CD4-positive, alpha-beta T cell treated with Interferon gamma for 1 hour (primary cell): ENCODE measurements around the gene PDSS2.
"Not testable (repeated sequence)": the region's sequence is repeated elsewhere in the genome, so short reads cannot be mapped to it uniquely, and the experiment has no call there.

Experiments used
- DNase-seq: peaks from one replicate; pipeline ENCODE4 v3.0.0-alpha.2; 2020

PDSS2 gene

DNA sequence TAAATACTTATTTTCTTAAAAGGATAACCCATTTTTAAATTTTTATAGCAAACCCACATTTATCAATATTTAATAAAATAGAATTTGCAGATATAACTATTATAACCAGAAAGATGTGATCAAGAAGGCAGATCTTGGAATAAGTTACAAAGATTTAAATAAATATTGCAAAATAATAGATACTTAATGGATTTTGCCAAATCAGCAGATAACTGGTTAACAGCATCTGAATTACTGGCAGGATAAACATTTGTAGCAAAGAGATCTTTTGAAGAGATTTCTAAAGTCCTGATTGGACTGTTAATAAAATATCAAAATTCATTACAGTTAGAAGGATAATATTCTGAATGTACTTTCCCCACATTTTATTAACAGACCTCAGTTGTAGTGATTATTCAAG is 144.2 kb downstream of the PDSS2 start:
- DNase-seq, result no peak

DNA sequence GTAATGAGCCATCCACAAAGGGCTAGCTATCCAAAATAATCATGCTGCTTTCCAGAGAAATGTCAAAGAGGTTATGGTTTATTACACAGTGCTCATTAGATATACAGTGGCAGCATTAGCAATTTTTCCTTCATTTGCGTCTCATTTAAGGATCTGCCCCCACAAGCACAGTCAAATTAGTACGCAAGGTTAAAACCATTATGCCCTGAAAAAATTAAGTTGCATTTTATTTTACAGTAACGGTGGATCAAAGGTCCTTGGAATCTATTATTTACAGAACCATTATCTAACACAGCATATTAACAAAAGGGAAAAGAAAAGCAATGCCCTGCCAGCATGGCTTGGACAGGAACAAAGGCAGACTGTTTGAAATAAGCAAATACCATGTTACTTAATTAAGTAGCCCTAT is 144.8 kb downstream of the PDSS2 start:
- DNase-seq, result no peak

DNA sequence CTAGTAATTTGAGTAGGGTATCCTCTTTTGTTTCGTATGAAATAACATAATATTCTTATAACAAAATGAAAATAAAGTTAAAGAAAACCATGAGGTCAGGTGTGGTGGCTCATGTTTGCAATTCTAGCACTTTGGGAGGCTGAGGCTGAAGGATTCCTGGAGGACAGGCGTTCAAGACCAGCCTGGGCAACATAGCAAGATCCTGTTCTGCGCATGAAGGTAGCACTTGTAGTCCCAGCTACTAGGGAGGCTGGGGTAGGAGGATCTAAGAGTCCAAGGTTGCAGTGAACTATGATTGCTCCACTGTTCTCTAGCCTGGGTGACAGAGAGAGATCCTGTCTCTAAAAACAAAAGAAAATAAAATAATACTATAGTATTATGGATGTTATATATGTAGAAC is 145.6 kb downstream of the PDSS2 start:
- DNase-seq, result no peak

DNA sequence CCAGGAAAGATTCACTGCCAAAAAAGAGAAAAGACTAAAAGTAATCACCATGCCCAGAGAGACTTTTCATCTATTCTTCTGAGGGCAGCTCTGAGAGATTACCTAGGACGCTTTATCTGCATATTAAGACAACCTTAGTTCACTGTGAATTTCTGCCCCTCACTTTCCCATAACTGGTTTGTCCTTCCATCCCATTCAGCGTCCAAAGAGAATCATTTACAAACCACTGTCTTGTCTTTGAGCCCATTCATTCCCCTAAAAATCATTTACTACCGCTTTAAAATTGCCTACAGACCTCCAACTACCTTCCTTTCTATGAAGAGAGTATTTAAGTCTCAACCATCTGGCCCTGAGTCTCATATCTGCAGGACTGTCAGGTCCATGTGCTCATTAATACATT is 149.0 kb downstream of the PDSS2 start:
- no peak for DNase-seq

DNA sequence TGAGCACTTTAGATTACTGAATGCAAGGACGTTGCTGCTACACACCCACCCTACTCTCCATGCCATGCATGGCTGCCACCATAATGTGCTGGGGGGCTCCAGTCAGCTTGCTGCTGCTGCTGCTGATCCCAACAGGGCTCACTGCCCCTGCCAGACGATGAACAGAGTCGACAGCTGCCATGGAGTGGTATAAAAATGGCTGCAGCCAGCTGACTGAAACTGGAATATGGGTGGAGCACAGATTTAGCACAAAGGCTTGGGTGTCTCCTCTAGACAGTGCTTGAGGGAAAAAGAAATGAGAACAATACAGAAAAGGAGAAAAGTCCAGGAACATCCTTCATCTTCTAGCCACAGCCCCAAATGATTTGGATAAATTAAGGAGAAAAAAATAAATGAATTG is 150.7 kb downstream of the PDSS2 start:
- no peak for DNase-seq

DNA sequence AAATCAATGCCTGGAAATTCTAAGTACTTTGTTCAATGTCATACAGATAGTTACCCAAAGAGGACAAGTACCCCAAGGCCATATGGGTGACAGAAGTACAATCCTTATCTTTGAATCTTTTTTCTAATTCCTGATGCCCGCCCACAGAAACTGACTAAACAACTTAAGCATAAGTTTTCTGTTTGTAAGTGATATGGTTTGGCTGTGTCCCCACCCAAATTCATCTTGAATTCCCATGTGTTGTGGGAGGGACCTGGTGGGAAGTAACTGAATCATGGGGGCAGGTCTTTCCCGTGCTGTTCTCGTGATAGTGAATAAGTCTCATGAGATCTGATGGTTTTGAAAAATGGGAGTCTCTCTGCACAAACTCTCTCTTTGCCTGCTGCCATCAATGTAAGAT is 153.4 kb downstream of the PDSS2 start:
- DNase-seq, result not testable (repeated sequence)

DNA sequence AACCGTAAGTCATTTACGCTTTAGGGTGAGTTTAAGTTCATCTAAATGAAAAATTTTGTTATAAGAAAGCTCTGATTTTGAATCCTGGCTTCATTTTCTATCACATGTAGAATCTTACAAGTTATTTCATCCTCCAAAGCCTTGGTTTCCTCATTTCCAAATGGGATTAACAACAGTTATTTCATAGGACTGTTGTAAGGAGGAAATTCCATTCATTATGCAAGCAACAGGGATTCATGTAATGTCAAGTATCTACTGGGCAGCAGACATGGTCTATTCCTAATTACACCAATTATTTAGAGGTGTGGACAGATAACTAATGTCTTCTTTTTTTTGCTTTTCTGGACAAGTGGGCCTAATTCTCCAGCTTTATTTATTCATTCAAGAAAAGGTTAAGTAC is 154.0 kb downstream of the PDSS2 start:
- DNase-seq, result no peak

DNA sequence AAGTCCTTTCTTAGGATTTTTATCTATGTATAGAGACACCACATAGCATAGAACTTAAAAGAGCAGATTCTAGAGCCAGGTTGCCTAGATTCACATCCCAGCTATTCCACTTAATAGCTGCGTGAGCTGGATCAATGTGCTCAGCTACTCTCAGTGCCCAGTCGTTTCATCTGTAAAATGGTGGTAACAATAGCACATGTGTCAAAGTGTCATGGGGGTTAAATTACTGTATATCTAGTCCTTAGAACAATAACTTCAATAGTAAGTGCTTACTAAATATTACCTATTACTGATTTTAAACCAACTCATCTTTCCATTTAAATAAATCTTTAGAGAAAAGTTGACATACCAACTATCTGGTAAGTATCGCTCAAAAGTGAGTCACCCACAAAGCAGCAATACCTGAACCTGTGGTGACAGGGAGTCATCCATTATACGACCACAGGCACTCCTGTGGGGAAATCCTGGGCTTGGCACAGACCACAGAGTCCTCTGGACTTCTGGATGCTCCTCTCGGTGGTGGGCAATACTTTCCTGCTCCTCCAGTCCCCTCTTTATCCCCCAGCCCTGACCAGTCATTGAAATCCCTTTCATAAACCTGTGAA is 154.8 kb downstream of the PDSS2 start:
- DNase-seq, result no peak

DNA sequence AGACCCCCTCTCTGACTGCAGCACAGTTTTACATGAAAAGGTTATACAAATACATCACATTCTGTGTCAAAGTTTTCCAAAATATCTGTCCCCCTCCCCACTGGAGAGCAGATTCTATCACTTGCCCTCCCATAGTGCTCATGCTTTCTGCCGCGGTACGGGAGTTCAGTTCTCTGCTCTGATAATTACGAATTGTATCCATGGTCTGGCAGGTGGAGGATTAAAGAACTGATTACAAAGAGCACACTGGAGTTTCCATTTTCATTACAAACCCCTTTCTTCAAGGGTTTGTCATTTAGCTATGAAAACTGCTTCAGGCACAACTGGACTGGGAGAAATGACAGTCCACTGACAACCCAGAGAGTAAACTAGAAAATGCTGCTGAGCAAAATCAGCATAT is 166.0 kb downstream of the PDSS2 start:
- DNase-seq, result no peak

DNA sequence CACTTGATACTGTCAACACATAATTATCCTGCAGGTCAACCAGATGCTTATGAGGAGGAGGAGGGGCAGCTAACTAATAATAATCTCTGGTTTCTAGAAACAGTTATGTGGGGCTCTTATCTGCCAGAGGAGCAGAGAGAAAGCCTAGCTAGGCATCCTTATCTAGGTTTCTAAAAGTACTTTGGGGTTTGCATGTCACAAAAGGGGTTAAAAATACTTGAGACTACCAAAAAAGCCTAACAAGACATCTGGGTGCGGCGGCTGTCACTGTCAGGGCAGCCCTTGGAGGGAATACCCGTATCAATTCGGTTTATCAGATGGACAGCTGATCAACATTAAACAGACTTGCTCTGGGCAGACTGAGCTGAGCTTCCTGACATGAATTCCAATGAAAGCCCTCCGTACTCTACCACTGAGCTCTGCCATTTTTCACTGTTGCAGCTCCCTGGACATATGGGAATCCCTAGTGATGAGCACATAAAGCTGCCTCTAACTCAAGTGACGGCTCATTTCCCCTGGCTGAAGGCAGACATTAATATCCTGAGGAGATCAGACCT is 166.6 kb downstream of the PDSS2 start:
- no peak for DNase-seq

DNA sequence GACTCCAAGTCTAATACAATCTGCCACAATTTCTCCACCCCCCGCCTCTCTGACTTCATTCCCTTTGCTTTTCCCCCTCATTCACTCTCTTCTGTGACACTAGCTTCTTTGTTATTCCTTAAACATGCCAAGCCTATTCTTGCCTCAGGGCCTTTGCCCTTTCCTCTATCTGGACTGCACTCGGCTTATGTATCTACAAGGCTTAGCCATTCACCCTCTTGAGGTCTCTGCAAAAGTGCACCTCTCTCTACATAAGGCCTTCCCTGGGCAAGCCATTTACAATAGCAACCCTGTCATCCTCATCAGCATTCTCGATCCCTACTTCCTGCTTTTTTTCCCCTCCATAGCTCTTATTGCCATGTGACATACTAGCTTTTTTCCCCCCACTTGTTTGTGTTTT is 168.9 kb downstream of the PDSS2 start:
- no peak for DNase-seq

DNA sequence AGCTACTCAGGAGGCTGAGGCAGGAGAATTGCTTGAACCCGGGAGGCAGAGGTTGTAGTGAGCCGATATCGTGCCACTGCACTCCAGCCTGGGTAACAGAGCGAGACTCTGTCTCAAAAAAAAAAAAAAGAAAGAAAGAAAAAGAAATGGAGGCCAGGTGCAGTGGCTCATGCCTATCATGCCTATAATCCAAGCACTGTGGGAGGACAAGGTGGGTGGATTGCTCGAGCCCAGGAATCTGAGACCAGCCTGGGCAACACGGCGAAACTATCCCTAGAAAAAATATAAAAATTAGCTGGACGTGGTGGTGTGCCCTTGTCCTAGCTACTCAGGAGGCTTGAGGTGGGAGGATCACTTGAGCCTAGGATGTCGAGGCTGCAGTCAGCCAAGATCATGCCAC is 170.1 kb downstream of the PDSS2 start:
- not testable (repeated sequence) for DNase-seq

DNA sequence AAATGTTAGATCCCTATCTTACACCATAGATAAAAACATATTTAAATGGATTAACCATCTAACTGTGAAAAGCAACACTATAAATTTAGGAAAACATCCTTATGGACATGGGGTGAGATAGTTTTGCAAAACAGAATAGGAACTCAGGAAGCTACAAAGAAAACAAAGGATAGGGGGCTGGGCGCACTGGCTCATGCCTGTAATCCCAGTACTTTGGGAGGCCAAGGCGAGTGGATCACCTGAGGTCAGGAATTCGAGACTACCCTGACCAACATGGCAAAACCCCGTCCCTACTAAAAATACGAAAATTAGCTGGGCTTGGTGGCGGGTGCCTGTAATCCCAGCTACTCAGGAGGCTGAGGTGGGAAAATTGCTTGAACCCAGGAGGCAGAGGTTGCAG is 173.7 kb downstream of the PDSS2 start:
- DNase-seq, result not testable (repeated sequence)

DNA sequence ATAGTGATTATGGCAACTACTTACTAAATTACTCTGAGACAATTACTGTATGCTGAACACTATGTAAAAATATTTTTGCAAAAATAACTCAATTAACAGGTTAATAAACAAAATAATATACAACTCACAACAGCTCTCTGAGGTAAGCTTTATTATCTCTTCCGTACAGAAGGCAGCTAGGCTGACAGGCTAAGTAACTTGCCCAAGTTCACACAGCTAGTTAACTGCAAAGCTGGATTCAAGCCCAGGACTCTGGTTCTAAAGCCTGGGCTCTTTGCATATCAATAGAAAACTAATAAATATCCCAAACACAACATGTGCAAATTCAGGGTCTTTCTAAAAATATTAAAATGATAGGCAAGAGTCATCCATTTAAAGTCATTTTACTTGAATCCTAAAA is 174.6 kb downstream of the PDSS2 start:
- DNase-seq, result no peak

DNA sequence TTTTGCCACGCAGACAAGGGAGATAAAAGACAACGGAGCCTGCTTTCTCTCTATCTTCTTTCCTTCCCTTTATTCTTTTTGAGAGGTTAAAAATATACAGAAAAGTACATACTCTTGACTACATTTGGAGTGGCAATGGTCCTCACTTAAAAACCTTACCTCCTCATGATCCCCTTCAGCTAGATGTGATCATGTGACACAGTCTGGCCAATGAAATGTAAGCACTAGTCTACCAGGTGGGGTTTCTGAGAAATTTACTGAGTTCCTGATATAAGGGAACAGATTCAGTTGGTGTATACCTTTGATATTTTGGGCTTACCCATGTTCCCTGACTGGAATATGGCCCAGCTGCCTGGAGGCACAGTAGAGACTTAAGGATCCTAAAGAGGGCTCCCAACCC is 178.6 kb downstream of the PDSS2 start:
- DNase-seq, result no peak

DNA sequence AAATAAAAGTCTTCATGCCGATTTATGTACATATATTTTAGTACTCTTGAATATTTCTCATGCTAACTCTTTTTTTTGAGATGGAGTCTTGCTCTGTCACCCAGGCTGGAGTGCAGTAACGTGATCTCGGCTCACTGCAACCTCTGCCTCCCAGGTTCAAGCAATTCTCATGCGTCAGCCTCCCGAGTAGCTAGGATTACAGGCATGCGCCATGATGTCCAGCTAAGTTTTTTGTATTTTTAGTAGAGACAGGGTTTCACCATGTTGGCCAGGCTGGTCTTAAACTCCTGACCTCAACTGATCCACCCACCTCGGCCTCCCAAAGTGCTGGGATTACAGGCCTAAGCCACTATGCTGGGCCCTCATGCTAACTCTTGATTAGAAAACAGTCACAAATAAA is 179.4 kb downstream of the PDSS2 start:
- DNase-seq, result not testable (repeated sequence)

DNA sequence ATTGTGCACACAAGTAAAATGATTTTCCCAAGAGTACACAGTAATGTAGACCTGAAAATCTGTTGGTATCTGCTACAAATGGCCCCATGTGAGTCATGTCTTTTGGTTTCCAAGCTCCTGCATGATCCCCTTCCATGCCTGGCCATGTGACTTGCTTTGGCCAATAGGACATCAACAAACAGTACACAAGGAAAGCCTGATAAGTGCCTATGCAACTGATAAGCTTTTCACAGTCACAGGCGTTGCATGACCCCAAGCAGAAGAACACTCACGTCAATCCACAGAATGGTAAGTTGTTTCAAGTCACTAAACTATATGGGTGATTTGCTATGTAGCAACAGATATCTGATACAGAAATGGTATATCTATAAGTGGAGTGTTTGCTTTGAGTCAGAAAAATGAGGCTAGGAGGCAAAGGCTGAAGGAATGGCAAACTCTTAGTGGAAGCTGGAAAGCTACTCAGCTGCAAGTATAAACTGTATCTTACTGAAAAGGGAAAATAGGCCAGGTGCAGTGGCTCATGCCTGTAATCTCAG is 184.0 kb downstream of the PDSS2 start:
- no peak for DNase-seq

DNA sequence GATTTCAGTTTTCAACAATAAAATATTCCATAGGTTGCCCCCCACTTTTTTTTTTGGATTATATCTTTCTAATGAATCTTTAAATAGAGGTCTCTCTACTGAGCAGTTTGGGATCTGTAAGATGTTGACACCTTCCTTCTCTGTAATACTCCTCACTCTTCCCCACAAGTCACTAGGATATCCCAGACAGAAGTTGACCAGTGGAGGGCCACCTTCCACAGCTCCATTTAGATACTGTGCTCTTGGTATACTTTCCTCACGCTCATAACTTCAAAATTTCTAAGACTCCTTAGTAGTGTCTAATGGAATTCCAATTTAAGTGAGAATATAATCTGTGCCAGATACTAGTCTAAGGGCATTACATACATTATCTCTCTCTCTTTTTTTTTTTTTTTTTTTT is 185.1 kb downstream of the PDSS2 start:
- DNase-seq, result no peak

DNA sequence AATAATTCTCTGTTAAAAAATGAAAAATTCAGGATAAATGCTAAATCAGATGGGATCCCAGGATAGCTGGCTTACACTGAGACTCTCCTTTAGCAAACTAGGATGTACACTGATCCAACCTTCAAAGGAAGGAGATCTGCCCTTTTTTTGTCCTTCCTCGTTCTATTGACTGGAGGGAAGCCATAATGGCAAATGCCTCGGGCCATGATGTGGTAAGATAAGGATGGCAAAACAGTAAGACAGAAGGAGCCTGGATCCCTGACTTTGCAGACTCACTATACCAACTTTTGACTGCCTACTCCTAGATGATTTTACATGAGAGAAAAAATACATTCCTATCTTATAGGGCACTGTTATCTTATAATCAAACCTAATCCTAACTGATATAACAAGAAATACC is 187.1 kb downstream of the PDSS2 start:
- no peak for DNase-seq

DNA sequence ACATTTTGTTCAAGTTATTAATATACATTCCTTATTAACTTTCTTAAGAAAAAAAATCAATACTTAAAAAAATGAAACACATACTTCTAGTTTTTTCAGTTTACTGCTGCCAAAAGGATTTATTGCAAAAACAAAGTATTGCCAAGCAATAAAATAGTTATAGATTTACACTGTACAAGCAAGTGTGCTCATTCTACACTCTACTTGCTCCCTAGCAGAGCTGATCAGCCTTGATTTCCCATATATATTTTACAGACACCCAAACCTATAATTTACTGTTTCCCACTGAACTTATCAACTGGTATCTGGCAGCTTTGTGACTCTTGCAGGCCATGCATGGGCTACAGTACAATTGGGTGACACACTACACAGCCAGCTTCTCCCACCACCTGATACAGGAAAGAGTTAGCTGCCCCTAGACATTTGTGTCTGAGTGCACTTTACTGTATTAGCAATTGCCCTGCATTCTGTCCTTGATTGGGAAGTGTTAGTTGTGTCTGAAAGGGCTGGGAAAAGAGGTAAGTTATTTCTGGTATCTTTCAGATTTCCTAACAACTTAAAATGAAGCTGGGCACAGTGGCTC is 188.1 kb downstream of the PDSS2 start:
- no peak for DNase-seq

DNA sequence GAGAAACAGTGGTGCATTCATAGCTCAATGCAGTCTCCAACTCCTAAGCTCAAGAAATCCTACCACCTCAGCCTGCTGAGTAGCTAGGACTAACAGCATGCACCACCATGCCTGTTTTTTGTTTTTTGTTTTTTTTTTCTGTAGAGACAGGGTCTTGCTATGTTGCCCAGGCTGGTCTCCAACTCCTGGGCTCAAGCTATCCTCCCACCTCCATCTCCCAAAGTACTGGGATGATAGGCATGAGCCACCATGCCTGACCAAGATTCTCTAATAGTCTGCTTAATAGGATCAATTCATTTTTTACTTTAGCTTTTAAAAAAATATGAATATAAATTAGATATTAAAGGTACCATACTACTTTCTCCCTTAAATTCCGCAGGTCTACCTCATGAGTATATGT is 191.7 kb downstream of the PDSS2 start:
- no peak for DNase-seq

DNA sequence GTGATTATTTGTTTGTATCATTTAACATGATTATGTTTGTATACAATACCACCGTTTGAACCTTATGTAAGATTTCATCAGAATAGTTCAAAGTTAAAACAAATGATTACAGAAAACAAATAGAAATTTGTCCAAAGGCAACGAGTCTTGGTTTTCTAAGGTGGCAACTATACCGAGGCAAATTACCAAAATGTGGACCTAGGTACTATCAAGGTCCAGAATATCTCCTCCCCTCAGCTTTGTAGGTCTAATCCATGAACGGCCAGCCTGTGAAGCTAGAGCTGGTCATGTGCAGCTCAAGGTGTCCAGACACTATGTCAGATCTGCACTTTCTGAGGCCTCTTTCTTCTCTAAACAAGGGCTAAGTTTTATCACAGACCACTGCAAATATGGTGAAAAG is 192.4 kb downstream of the PDSS2 start:
- no peak for DNase-seq

DNA sequence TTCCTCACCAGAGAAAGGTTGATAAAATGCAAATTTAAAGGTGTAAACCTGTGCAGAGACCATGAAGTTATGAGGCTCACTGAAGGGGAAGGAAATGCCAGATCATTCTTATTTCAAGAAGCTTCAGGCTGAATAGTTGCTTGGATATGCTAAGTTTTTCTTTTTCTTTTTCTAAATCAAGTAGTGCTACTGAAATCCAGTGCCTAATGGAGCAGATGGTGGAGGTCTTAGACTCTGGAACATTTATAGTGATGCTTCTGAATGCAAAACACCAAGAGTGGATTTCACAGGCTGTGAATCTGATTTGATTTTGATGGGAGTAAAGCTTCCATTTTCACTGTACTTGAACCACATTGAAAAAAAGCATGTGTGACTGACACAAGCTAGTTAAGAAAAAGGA is 192.8 kb downstream of the PDSS2 start:
- DNase-seq, result no peak

DNA sequence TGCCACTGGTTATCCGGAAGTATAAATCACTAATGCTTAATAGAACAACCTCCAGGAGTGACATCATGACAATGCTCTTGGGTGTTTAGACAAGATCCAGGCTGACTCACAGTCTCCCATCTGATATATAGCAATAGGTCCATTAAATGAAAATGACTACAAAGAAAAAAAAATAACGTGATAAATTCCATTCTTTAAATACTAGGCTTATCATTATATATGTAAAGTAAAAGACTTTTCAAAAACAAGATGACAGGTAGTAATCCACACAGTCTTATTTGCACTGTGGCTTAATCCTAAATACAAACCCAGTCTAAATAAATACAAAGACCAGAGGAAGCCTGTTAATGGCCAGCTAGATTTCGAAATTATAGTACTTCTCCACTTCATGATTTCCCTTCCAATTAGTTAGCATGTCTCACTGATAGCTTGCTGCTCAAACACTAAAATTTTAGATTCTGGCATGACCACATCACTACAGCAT is 195.0 kb downstream of the PDSS2 start:
- no peak for DNase-seq

DNA sequence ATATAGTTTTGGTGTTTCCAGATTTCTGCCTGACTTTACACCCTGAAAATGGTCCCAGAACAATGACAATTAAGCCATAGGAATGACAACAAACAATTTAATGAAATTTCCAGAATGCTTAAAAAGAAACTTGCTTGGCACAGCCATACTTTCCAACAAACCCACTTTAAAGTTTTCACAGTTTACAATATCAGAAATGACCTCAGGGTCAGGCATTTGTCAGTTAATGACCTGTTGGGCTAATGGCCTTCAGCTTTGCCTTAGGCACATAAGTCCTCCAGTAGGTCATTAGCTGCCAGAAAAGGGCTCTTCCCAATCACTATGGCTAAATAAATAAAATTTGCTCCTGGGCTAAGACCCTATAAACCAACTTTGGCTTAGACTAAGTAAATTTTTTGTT is 199.4 kb downstream of the PDSS2 start:
- no peak for DNase-seq
